Activated CD8-positive, alpha-beta T cell treated with anti-CD3 and anti-CD28 coated beads, Interleukin-2, amount 10 ng/mL, durations not matched to agents 7 days and 5 days (primary cell): Measurements from ENCODE around the gene A2ML1. TPM values are rescaled to one million over a fixed set of nuclear protein-coding genes. Genes with fewer than 3 reads are reported as not detected.
A peak's percentile ranks its signal among the peaks of the same experiment; 100 is the strongest.
"Not testable (repeated sequence)": the region's sequence is repeated elsewhere in the genome, so short reads cannot be mapped to it uniquely, and the experiment has no call there.

ENCODE experiments used
- ATAC-seq: fragments of 150-1000 bp; cut with Tn5 transposase; one replicate; pipeline ENCODE4 v1.10.0; 2021; ENCODE audit warnings: moderate library complexity
- CTCF ChIA-PET: fragments of 350-600 bp; sonication (Branson Sonifier 250); formaldehyde crosslinking; loops from one replicate; lab custom pipeline; 2021; ENCODE audit warnings: antibody characterized with exemption; lab: Charles Lee
- POLR2A ChIA-PET: fragments of 350-600 bp; sonication (Branson Sonifier 250); formaldehyde crosslinking; loops from one replicate; lab custom pipeline; 2021; ENCODE audit warnings: antibody characterized with exemption; lab: Charles Lee
- DNase-seq: peaks from one replicate; pipeline ENCODE4 v3.0.0-alpha.2; 2020
- H3K27ac Mint-ChIP-seq: one replicate; pipeline ENCODE4 v1.8.0; 2021; ENCODE audit warnings: mild to moderate bottlenecking, mixed read lengths
- H3K27me3 Mint-ChIP-seq: one replicate; pipeline ENCODE4 v1.8.0; 2021; ENCODE audit warnings: low read depth, mixed read lengths
- H3K36me3 Mint-ChIP-seq: one replicate; pipeline ENCODE4 v1.8.0; 2021; ENCODE audit warnings: low read depth, mixed read lengths
- H3K4me1 Mint-ChIP-seq: one replicate; pipeline ENCODE4 v1.8.0; 2021; ENCODE audit warnings: low read depth, mixed read lengths
- H3K4me3 Mint-ChIP-seq: one replicate; pipeline ENCODE4 v1.8.0; 2021; ENCODE audit warnings: mild to moderate bottlenecking, mixed read lengths
- H3K9me3 Mint-ChIP-seq: one replicate; pipeline ENCODE4 v1.8.0; 2022; ENCODE audit warnings: mixed read lengths; ENCODE audit not compliant: insufficient read depth
- total RNA-seq, 2 experiments: library from RNA; stranded (reverse); gene quantifications; one replicate each; pipeline ENCODE4 v1.2.3, GENCODE V29; 2021

The A2ML1 gene
- total RNA-seq, 2 experiments from 2014 or later: not detected

GRCh38 chr12:8840321-8840720, 17.9 kb downstream of the A2ML1 start:
- Mint-ChIP-seq H3K9me3 (no peaks in the 10 kb centered on the region), H3K27ac (no peak overlapping the region), H3K4me3 (no peak overlapping the region), H3K27me3 (no peaks in the 10 kb centered on the region), H3K36me3 (no peaks in the 10 kb centered on the region), H3K4me1 (no peaks in the 10 kb centered on the region)
- no peak for ATAC-seq
- ChIA-PET CTCF (no interaction called here), POLR2A (no interaction called here)
- DNase-seq: no peak

DNA sequence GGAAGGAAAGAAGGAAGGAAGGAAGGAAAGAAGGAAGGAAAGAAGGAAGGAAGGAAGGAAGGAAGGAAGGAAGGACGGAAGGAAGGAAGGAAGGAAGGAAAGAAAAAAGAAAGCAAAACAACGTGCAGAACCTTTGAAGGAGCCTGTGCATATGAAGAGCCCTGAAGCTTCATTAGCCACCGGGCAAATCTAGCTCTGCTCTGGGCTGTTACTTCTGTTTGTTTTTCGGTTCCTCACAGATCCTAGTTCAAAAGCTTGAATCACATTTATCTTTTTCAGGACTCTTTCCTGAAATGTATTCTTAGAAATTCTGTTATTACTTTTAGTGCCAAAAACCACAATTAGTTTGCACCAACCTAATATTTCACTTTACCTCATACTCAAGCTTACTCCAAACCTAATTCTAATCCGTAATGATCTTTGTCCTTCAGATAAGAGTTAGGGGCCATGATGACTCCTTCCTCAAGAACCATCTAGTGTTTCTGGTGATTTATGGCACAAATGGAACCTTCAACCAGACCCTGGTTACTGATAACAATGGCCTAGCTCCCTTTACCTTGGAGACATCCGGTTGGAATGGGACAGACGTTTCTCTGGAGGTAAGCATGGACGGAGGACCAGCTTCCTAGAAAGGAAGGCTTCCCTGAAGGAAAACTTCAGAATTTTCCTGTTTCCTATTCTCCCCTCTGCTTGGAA, 18.7 kb downstream of the A2ML1 start:
- H3K4me3 Mint-ChIP-seq: no peak overlapping the region
- H3K27me3 Mint-ChIP-seq: no peaks in the 10 kb centered on the region
- CTCF ChIA-PET: interaction anchor here (1.1 kb wide), 1 partner anchor 19 kb away, joined by 3 read pairs; no protein-coding TSS in a partner anchor
- DNase-seq: no peak
- H3K27ac Mint-ChIP-seq: no peak overlapping the region
- POLR2A ChIA-PET: no interaction called here
- H3K9me3 Mint-ChIP-seq: no peaks in the 10 kb centered on the region
- H3K36me3 Mint-ChIP-seq: no peaks in the 10 kb centered on the region
- no peak for ATAC-seq
- H3K4me1 Mint-ChIP-seq: no peaks in the 10 kb centered on the region

GRCh38 chr12:8841778-8842177, 19.4 kb downstream of the A2ML1 start:
- Mint-ChIP-seq H3K27ac (no peak overlapping the region), H3K4me1 (no peaks in the 10 kb centered on the region), H3K4me3 (no peak overlapping the region), H3K27me3 (no peaks in the 10 kb centered on the region), H3K9me3 (no peaks in the 10 kb centered on the region), H3K36me3 (no peaks in the 10 kb centered on the region)
- ChIA-PET CTCF (interaction anchor here (1.1 kb wide), 1 partner anchor 18 kb away, joined by 3 read pairs; no protein-coding TSS in a partner anchor), POLR2A (no interaction called here)
- DNase-seq: no peak
- no peak for ATAC-seq

GRCh38 chr12:8844665-8845064, 22.2 kb downstream of the A2ML1 start:
- H3K36me3 Mint-ChIP-seq: no peaks in the 10 kb centered on the region
- H3K9me3 Mint-ChIP-seq: no peaks in the 10 kb centered on the region
- no peaks in the 10 kb centered on the region for H3K4me1 Mint-ChIP-seq
- H3K4me3 Mint-ChIP-seq: no peak overlapping the region
- no peaks in the 10 kb centered on the region for H3K27me3 Mint-ChIP-seq
- POLR2A ChIA-PET: no interaction called here
- CTCF ChIA-PET: no interaction called here
- H3K27ac Mint-ChIP-seq: no peak overlapping the region
- DNase-seq: no peak
- ATAC-seq: no peak

DNA sequence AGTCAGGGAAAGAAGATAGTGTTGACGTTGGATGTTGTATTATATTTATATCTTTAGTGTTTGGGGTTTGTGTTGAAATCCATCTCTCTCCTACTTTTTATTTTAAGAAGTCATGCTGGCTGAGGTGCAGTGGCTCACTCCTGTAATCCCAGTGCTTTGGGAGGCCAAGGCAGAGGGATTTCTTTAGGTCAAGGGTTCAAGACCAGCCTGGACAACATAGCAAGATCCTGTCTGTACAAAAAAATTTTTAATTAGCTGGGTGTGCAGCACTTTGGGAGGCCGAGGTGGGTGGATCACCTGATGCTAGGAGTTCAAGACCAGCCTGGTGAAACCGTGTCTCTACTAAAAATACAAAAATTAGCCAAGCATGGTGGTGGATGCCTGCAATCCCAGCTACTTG, 23.9 kb downstream of the A2ML1 start:
- CTCF ChIA-PET: interaction anchor here (0.6 to 1.5 kb wide), 3 partner anchors 14 to 914 kb away, joined by 3 to 4 read pairs (median 3); no protein-coding TSS in a partner anchor
- no peaks in the 10 kb centered on the region for H3K4me1 Mint-ChIP-seq

GRCh38 chr12:8847435-8847834, 25.0 kb downstream of the A2ML1 start:
- CTCF ChIA-PET: interaction anchor here (0.5 to 1.5 kb wide), 3 partner anchors 13 to 361 kb away, joined by 3 read pairs; partner anchors contain the start of gene PZP
- no peaks in the 10 kb centered on the region for H3K4me1 Mint-ChIP-seq
- no peak overlapping the region for H3K4me3 Mint-ChIP-seq
- H3K36me3 Mint-ChIP-seq: no peaks in the 10 kb centered on the region
- DNase-seq (no peak), ATAC-seq (no peak)
- no peak overlapping the region for H3K27ac Mint-ChIP-seq
- no peaks in the 10 kb centered on the region for H3K9me3 Mint-ChIP-seq
- H3K27me3 Mint-ChIP-seq: no peaks in the 10 kb centered on the region
- POLR2A ChIA-PET: no interaction called here

More for the DNA sequence above, 23.9 kb downstream of the A2ML1 start:
- Mint-ChIP-seq H3K36me3 (no peaks in the 10 kb centered on the region), H3K4me3 (no peak overlapping the region), H3K27ac (no peak overlapping the region), H3K27me3 (no peaks in the 10 kb centered on the region), H3K9me3 (no peaks in the 10 kb centered on the region)
- POLR2A ChIA-PET: no interaction called here
- ATAC-seq (no peak), DNase-seq (no peak)

GRCh38 chr12:8849876-8850275, 27.5 kb downstream of the A2ML1 start:
- Mint-ChIP-seq H3K27ac (no peak overlapping the region), H3K9me3 (no peaks in the 10 kb centered on the region), H3K27me3 (no peaks in the 10 kb centered on the region), H3K36me3 (no peaks in the 10 kb centered on the region), H3K4me3 (no peak overlapping the region), H3K4me1 (no peaks in the 10 kb centered on the region)
- no peak for DNase-seq
- ATAC-seq: no peak
- POLR2A ChIA-PET: no interaction called here
- CTCF ChIA-PET: interaction anchor here (1.3 kb wide), 1 partner anchor 200 kb away, joined by 3 read pairs; no protein-coding TSS in a partner anchor

GRCh38 chr12:8852119-8852518, 29.7 kb downstream of the A2ML1 start:
- Mint-ChIP-seq H3K9me3 (no peaks in the 10 kb centered on the region), H3K27me3 (no peaks in the 10 kb centered on the region), H3K36me3 (no peaks in the 10 kb centered on the region), H3K27ac (no peak overlapping the region), H3K4me1 (no peaks in the 10 kb centered on the region), H3K4me3 (no peak overlapping the region)
- ATAC-seq (no peak), DNase-seq (no peak)
- ChIA-PET POLR2A (no interaction called here), CTCF (interaction anchor here (1.0 to 1.3 kb wide), 2 partner anchors 8 to 39 kb away, joined by 3 to 4 read pairs; no protein-coding TSS in a partner anchor)

GRCh38 chr12:8855891-8856290, 33.5 kb downstream of the A2ML1 start:
- Mint-ChIP-seq H3K9me3 (no peaks in the 10 kb centered on the region), H3K27ac (no peak overlapping the region), H3K4me3 (no peak overlapping the region), H3K36me3 (no peaks in the 10 kb centered on the region), H3K4me1 (no peaks in the 10 kb centered on the region), H3K27me3 (no peaks in the 10 kb centered on the region)
- ChIA-PET CTCF (no interaction called here), POLR2A (no interaction called here)
- ATAC-seq (no peak), DNase-seq (no peak)

DNA sequence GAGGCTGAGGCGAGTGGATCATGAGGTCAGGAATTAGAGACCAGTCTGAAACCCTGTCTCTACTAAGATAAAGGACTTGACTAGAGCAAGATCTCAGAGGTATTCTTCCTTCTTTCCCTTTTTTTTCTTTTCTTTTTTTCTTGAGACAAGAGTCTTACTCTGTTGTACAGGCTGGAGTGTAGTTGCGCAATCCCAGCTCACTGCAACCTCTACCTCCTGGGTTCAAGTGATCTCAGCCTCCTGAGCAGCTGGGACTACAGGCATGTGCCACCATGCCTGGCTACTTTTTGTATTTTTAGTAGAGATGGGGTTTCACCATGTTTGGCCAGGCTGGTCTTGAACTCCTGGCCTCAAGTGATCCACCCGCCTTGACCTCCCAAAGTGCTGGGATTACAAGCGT, 37.0 kb downstream of the A2ML1 start:
- H3K27me3 Mint-ChIP-seq, POLR2A ChIA-PET, ATAC-seq: not testable (repeated sequence)

GRCh38 chr12:8860165-8860961, 37.9 kb downstream of the A2ML1 start:
- Mint-ChIP-seq H3K27me3 (no peaks in the 10 kb centered on the region), H3K9me3 (no peaks in the 10 kb centered on the region), H3K4me3 (no peak overlapping the region), H3K36me3 (no peaks in the 10 kb centered on the region), H3K4me1 (no peaks in the 10 kb centered on the region), H3K27ac (no peak overlapping the region)
- DNase-seq: peak; percentile 43
- ChIA-PET CTCF (interaction anchor here (0.7 to 2.5 kb wide), 27 partner anchors 9 to 338 kb away, joined by 3 to 28 read pairs (median 3); partner anchors contain the start of genes A2ML1 and M6PR), POLR2A (interaction anchor here (0.5 kb wide), 1 partner anchor 85 kb away, joined by 3 read pairs; no protein-coding TSS in a partner anchor)
- ATAC-seq: no peak

More for the DNA sequence above, 37.0 kb downstream of the A2ML1 start:
- H3K4me3 Mint-ChIP-seq, H3K9me3 Mint-ChIP-seq, H3K4me1 Mint-ChIP-seq, H3K36me3 Mint-ChIP-seq, H3K27ac Mint-ChIP-seq, DNase-seq: not testable (repeated sequence)
- CTCF ChIA-PET: interaction anchor here (1.1 to 2.5 kb wide), 9 partner anchors 10 to 337 kb away, joined by 3 to 28 read pairs (median 14); no protein-coding TSS in a partner anchor
